ENCODE data around the gene IL10RB.

GRCh38 chr21:33244082-33244778 is 21.9 kb upstream of the IL10RB start:
- TF ChIP-seq CTCF (IDR thresholded peaks at IDR 0.05; ENCODE audit: borderline replicate concordance, extremely low read depth, low read length, poor library complexity, severe bottlenecking): no peak
- TF ChIP-seq EZH2 (IDR thresholded peaks at IDR 0.05; ENCODE audit: borderline replicate concordance, low read depth, low read length, severe bottlenecking): no peak

All from DND-41 (cell line).